Stomach (tissue), 9 donors: ENCODE measurements around the gene PDE4D. TPM values are rescaled to one million over a fixed set of nuclear protein-coding genes. Genes with fewer than 3 reads are reported as not detected.

Experiments used
- DNase-seq, 2 donors: peaks; one replicate each; pipeline versions ENCODE4 v3.0.0 to v3.0.0-alpha.2; 2013 to 2019
- H3K27ac ChIP-seq, 5 donors: fragments of 200-600 bp in 4 of 5; sonication (generic) in 4 of 5; one replicate each; pipeline ENCODE4 v1.5.1; 2013 to 2019; ENCODE audit warnings: mild to moderate bottlenecking in 1 of 5, moderate library complexity in 1 of 5
- H3K27me3 ChIP-seq, 3 donors: fragments of 200-600 bp; sonication (generic); one replicate each; pipeline ENCODE4 v1.5.1; 2017 to 2019; ENCODE audit warnings: mixed run types in 1 of 3
- H3K36me3 ChIP-seq, 4 donors: fragments of 200-600 bp; sonication (generic); 1 replicate in 3 of 4; 2 replicates in 1 of 4; pipeline ENCODE4 v1.5.1; 2016 to 2019
- H3K4me1 ChIP-seq, 4 donors: fragments of 200-600 bp; sonication (generic); one replicate each; pipeline ENCODE4 v1.5.1; 2016 to 2019
- H3K4me3 ChIP-seq, 4 donors: fragments of 200-600 bp; sonication (generic) in 3 of 4; one replicate each; pipeline ENCODE4 v1.5.1; 2016 to 2019; ENCODE audit warnings: mild to moderate bottlenecking in 1 of 4
- H3K9me3 ChIP-seq, 4 donors: fragments of 200-600 bp; sonication (generic); one replicate each; pipeline ENCODE4 v1.5.1; 2016 to 2019
- CTCF ChIP-seq, 7 experiments: fragments of 450-650 bp in 4 of 7; fragments of 200-600 bp in 3 of 7; sonication (generic) in 3 of 7; IDR thresholded peaks; one replicate each; pipeline ENCODE4 v1.5.1; 2016 to 2019; ENCODE audit warnings: antibody characterized with exemption in 7 of 7, control low read depth in 2 of 7, mild to moderate bottlenecking in 1 of 7
- EP300 ChIP-seq: sonication (generic); formaldehyde crosslinking; IDR thresholded peaks from one replicate; pipeline ENCODE4 v1.6.1; 2017; ENCODE audit warnings: antibody characterized with exemption
- POLR2A ChIP-seq, 4 donors: fragments of 450-650 bp; IDR thresholded peaks; one replicate each; pipeline ENCODE4 v1.6.1; 2016; ENCODE audit warnings: antibody characterized with exemption in 4 of 4, control low read depth in 2 of 4, mild to moderate bottlenecking in 1 of 4, moderate library complexity in 1 of 4
- POLR2AphosphoS5 ChIP-seq, 3 donors: sonication (generic); formaldehyde crosslinking; IDR thresholded peaks; one replicate each; pipeline ENCODE4 v1.6.1; 2016; ENCODE audit warnings: antibody characterized with exemption in 3 of 3
- WGBS, 5 donors: extraction: QIAGEN DNeasy Blood & Tissue Kit in 3 of 5; methylation state at CpG; one replicate each; pipeline versions ENCODE4 v1.1.5 to v1.1.7; 2013 to 2018; 5-methylcytosine and 5-hydroxymethylcytosine counted together
- intact Hi-C: fragments of 100-400 bp; cut with DNase I; formaldehyde crosslinking; loops from one replicate; pipeline ENCODE4 v1.15.1; 2023; ENCODE audit warnings: low total_unique reads
- polyA plus RNA-seq, 3 donors: library from polyadenylated mRNA; stranded (reverse); fragments of 200-250 nt; gene quantifications; one replicate each; pipeline ENCODE4 v1.2.3, GENCODE V29; 2013
- total RNA-seq, 5 donors: library from RNA; depleted of rRNA; stranded (reverse); fragments of >200 nt; gene quantifications; one replicate each; pipeline versions ENCODE4 v1.1.0 to v1.2.3, GENCODE V29; 2014 to 2016
- donor health status: healthy with polysubstance abuse.
- donor health status: Bipolar disorder and iron deficiency.
- donor health status: healthy.

PDE4D gene
- total and polyA plus RNA-seq, 8 donors = 3.1 to 147 (median 97.3) TPM

GRCh38 chr5:59921816-59922215 lies 28.3 kb upstream of the PDE4D start:
- Histone ChIP-seq H3K9me3 (no peaks in the 10 kb centered on the region), H3K4me1 (no peaks in the 10 kb centered on the region), H3K27me3 (no peaks in the 10 kb centered on the region), H3K4me3 (no peak overlapping the region), H3K27ac (no peak overlapping the region), H3K36me3 (no peaks in the 10 kb centered on the region)
- 70 to 85% (median 78%) methylated on average over 6 of the region's 6 CpGs for WGBS, 5 donors
- TF ChIP-seq EP300 (no peak), POLR2A (IDR thresholded peaks at IDR 0.05) (no peak), POLR2AphosphoS5 (IDR thresholded peaks at IDR 0.05) (no peak), CTCF (IDR thresholded peaks at IDR 0.05) (no peak)
- no peak for DNase-seq
- intact Hi-C loops = no loop called here

- 62 to 75% (median 72%) methylated on average over 2 of the region's 2 CpGs for WGBS, 5 donors
- H3K27me3 ChIP-seq = no peaks in the 10 kb centered on the region
- no peak overlapping the region for H3K4me3 ChIP-seq
- H3K9me3 ChIP-seq = no peaks in the 10 kb centered on the region
- no peaks in the 10 kb centered on the region for H3K4me1 ChIP-seq
- DNase-seq = no peak
- no peaks in the 10 kb centered on the region for H3K36me3 ChIP-seq
- intact Hi-C loops = no loop called here
- TF ChIP-seq POLR2A (IDR thresholded peaks at IDR 0.05) (no peak), EP300 (no peak), CTCF (IDR thresholded peaks at IDR 0.05) (no peak), POLR2AphosphoS5 (IDR thresholded peaks at IDR 0.05) (no peak)
- no peak overlapping the region for H3K27ac ChIP-seq
These were observed 26.0 kb upstream of the PDE4D start for GRCh38 chr5:59919484-59919883.

- no peak for DNase-seq
- H3K27me3 ChIP-seq = no peaks in the 10 kb centered on the region
- intact Hi-C loops = no loop called here
- no peaks in the 10 kb centered on the region for H3K4me1 ChIP-seq
- TF ChIP-seq CTCF (IDR thresholded peaks at IDR 0.05) = no peak
- no peak for TF ChIP-seq POLR2AphosphoS5 (IDR thresholded peaks at IDR 0.05)
- no peak for TF ChIP-seq POLR2A (IDR thresholded peaks at IDR 0.05)
- TF ChIP-seq EP300 = no peak
- H3K36me3 ChIP-seq = no peaks in the 10 kb centered on the region
- no peak overlapping the region for H3K4me3 ChIP-seq
- H3K27ac ChIP-seq = no peak overlapping the region
- WGBS, 5 donors = 71 to 89% (median 80%) methylated on average over 2 of the region's 2 CpGs
- H3K9me3 ChIP-seq = no peaks in the 10 kb centered on the region
These were observed 23.6 kb upstream of the PDE4D start for GRCh38 chr5:59917121-59917520.

- intact Hi-C loops = no loop called here
- 76 to 84% (median 80%) methylated on average over 3 of the region's 3 CpGs for WGBS, 5 donors
- H3K9me3 ChIP-seq = no peaks in the 10 kb centered on the region
- no peak for DNase-seq
- no peaks in the 10 kb centered on the region for H3K36me3 ChIP-seq
- no peak overlapping the region for H3K27ac ChIP-seq
- H3K4me1 ChIP-seq = no peaks in the 10 kb centered on the region
- H3K4me3 ChIP-seq = no peak overlapping the region
- no peaks in the 10 kb centered on the region for H3K27me3 ChIP-seq
- no peak for TF ChIP-seq POLR2AphosphoS5 (IDR thresholded peaks at IDR 0.05)
- no peak for TF ChIP-seq POLR2A (IDR thresholded peaks at IDR 0.05)
- TF ChIP-seq EP300 = no peak
- TF ChIP-seq CTCF (IDR thresholded peaks at IDR 0.05) = no peak
These were observed 11.7 kb upstream of the PDE4D start for GRCh38 chr5:59905188-59905587.
